ENCODE results near the gene CISD3.

CISD3 gene

DNA sequence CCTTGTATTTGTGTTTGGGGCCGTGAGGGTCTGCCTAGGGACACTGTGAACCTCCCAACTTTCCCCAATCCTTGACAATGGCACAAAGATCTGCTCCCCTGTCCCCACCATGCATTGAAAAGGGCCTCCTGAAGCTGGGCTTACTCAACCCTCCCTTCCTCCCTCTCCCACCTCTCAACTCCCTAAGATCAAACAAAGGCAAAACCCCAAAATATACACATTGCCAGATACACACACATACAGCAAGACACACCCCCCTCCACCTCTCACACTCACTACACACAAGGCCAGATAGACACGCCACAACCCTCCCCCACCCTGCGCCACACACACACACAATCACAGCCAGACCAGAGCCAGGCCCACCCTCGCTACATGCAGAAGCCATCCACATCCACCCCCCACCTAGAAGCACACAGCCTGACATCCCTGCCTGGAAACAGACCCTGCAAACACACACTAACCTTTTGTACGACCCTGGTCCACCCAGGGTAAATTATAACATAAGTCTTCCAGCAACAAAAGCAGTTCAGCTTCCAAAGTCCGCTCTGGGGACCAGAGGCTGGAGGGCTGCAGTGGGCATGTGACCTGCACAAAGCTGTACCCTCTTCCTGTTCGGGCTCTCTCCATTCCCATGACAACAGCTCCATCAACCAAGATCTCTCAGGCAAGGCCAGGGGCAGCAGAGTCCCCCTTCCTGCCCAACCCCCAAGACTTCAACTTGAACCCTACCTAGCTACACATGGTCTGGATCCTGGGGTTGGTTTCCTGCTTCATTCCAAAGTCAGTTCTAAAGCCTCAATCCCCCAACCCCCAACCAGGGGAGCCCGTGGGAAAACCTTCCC, 16.1 kb downstream of the CISD3 start:
- peak; percentile 51 for DNase-seq

DNA sequence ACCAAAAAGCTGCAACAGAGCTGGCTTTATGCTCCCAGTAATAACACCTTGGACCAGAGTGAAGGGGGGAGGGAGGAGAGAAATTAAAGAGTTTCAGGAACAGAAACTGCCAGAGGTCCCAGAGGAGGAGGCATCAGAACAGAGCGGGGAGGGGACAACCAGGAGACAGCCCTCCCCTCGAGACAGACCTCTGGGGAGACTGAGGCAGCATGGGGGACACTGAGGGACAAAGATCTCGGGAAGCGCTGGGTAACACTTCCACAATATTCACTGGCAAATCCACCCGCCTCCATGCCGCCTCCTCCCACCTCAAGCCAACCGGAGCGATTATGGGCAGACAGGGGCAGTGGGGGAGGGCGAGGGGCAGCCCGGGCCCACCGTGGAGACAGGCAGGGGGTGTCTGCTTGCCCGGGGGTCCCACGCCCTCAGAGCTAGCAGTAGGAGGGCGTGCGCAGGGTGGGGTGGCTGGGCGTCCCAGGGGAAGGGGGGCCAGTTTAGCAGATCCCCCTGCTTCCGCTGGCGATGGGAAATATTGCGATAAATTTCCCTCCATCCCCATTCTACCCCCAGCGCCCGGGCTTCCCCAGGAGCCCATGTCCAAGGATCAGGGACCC, 16.8 kb downstream of the CISD3 start:
- no peak for DNase-seq

DNA sequence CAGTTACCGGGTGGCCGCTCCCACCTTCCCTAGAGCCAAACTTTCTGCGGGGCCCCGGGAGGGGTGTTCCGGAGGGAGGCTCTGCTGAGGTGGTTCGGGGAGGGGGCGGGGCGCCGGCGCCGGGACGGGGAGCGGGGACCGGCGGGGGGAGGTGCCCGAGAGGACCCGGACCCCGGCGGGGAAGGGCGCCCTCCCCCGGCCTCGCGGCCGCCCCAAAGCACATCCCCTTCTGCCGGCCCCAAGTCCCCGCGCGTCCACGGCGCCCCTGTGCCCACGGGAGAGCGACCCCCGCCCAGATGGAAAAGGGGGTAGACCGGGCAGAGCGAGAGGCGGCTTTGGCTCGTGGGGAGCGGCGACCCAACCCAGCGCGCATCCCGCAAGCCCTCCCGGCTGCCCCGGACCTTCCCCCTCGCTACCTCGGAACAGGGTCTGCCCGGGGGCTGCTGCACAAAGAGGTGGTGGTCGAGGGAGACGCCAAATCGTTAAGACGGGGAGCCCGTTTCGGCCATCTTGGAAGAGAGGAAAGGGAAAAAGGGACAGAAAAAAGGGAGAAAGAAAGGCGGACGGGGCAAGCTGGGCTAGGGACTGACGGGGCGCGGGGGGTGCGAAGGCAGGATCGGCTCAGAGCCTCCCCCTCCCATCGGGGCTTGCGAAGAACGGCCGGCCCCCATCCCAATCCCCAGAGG, 17.5 kb downstream of the CISD3 start:
- peak; percentile 82 for DNase-seq

DNA sequence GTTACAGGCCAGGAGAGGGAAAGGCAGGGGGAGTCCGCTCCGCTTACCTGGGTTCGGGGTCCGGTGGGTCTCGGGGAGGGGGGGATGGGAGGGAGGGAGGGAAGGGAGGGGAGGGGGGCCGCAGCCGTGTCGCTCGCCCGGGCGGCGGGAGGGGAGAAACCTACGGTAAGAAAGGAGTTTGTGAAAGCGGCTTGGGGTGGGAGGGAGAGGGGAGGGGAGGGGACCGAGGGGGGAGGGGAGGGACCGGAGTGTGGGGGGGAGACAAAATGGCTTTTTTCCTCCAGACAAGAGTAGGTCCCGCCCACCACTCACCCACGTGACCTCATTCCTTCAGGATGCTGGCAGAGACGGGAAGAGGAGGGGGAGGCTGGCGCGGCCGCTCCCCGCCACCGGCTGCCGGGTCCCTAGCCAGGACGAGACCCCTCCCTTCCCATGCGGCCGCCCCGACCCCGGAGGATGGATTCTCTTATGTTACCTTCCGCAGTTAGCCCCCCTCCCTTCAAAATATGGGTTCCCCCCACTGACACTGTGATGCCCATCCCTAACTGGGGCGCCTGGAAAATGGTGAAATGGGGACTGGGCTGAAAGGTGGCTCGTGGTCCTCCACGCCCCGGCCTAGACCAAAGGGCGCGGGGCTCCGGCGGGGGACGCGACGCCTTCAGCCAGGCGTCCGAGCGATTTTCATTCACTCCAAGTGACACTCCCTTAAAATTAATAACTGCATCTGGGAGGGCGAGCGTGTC, 18.2 kb downstream of the CISD3 start, which contains the start of gene PCGF2:
PCGF2 (minus strand) TSS at position 188 of the 743 bp plus-strand sequence. CDS start 7,934 bp downstream, outside the sequence.
- DNase-seq: peak; percentile 89

DNA sequence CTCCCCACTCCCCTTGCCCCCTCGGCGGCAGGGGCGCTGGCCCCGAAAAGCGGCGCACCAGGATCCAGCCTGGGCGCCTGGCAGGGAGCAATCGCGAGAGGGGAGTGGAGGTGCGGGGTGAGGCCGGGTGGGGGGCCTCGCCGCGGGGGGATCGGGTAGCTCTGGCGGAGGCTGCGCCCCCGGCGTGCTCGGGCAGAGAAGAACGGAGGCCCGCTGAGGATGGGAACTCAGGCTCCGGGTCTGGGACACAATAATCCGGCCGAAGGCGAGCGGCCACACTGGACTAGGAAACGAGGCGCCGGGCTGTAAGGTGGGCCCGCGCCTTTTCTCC, 18.7 kb downstream of the CISD3 start:
- no peak for DNase-seq

DNA sequence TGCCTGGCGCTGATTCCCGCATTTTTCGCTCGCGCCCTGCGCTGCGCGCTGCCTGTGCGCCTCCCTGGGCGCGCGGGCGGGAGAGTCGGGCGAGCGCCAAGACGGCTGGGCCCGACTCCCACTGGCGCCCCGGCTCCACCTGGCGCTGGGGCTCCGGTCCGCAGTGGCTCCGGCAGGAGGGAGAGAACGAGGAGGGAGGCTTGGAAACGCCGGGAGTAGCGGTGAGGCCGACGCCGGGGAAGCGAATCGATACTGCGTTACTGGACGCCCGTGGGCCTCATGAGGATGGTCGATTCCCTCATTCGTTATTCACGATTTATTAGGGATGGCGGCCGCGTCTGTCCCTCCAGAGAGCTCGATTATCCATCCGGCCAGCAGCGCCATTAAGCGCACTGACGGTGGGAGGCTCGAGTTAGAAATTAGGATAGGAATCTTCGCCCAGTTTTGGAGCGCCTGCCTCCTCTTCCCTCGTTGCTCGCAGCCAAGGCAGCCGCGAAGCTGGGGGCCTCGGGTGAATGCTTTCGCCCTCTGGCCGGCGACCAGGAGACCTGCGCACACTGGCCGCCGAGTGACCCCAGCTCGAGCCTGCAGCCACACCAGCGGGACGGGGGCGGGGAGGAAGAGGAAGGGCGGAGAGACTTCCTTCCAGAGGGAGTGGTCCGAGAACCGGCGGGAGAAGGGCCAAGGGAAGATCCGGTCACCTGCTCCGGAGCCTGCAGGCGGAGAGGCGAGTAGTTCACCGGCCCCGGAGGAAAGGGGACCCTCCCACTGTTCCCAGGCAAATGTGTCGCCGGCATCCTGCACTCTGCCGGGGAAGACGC, 19.3 kb downstream of the CISD3 start:
- peak; percentile 90 for DNase-seq

DNA sequence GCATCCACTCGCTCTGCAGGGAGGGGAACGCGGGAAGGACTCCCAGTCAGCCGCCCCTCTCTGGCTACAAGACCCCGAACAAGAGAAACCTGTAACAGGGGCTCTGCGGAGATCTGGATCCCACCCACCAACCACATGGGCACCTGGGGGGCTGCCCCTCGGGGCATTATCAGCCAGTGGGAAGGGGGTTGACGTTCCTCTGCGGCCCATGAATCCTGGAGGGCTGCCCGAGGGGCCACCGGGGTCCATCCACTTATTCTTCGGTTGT, 19.8 kb downstream of the CISD3 start:
- DNase-seq: no peak

DNA sequence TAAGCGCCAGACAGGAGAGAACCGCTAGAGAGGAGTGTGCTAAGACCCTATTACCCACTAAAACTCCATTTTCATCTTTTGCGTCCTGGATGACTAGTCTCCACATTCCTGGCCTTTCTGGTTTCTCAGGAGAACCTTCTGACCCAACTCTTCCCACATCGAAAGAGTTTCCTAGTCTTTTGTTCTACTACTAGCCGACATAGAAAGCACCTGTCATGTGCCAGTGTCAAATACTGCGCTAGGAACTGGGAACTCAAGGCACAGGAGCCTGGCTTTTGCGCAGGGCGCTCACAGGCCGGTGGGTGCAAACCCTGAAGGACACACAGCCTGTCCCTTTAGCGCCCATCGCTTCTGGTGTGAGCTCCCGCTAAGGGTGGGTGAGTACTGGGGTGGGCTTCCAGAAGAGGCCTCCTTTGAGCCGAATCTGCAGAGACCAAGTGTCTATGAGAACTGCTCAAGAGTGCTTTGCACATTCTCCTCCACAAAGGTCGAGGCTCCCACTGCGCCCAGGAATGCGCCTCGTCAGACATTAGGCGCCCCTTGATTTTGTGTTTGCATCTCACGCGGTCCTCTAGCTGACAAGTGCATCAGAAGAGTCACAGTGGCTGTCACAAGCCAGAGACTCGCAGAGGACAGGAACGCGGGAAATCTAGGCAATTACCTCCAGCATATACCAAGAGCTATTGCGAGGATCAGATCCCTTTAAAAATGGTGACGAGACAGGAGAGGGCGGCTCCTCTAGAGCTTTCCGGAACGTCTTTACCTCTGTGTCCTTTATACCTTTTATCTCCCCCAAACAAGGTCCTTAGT, 20.4 kb downstream of the CISD3 start:
- peak; percentile 57 for DNase-seq

DNA sequence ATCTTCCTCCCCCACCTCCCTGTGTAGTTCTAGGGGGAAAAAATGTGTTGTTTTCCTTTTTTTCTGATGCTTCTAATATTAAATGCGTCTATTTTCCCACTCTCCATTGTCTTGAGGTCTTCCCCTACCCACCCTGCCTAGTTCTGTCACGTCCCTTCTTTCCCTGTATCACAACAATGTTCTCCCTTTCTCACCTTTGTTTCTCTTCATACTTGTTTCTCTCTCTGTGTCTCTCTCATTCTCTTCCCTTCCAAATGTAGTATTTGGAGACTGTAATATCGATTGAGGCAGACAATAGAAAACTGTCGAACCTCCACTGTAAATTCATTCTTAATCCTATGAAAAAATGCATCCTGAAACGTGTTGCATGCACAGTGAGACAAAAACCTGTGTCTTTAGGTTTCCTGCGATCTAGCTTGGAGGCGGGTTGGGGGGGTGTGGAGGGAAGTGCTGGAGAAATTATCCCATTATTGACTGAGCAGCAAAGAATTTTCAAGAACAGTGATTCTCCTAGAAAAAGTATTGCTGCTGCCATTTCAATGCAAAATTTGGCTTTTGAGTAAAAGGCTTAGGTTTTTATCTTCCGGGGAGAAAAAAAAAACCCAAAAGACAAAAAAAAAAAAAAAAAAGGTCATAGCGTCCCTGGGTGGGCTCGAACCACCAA, 21.1 kb downstream of the CISD3 start:
- DNase-seq: no peak

DNA sequence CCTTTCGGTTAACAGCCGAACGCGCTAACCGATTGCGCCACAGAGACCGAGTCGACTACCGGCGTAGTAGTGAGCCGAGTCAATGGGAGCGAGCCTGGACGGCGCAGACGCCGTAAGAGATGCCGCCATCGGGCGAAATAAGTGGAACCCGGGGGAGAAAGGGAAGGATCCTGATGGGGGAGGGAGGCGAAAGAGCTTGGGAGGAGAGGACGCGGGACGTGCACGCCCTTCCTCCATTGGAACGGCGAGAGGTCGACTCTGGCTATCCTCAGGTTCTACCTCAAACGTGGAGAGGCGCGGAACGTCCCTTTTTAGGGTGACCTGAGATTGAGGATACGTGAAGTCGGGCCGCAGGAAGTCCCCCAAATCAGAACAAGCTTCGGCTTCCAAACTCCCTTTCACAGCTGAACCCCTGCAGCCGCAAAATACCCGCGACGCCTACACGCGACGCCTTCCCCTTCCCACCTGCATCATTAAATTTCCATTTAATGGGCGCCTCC, 21.7 kb downstream of the CISD3 start:
- peak; percentile 93 for DNase-seq

DNA sequence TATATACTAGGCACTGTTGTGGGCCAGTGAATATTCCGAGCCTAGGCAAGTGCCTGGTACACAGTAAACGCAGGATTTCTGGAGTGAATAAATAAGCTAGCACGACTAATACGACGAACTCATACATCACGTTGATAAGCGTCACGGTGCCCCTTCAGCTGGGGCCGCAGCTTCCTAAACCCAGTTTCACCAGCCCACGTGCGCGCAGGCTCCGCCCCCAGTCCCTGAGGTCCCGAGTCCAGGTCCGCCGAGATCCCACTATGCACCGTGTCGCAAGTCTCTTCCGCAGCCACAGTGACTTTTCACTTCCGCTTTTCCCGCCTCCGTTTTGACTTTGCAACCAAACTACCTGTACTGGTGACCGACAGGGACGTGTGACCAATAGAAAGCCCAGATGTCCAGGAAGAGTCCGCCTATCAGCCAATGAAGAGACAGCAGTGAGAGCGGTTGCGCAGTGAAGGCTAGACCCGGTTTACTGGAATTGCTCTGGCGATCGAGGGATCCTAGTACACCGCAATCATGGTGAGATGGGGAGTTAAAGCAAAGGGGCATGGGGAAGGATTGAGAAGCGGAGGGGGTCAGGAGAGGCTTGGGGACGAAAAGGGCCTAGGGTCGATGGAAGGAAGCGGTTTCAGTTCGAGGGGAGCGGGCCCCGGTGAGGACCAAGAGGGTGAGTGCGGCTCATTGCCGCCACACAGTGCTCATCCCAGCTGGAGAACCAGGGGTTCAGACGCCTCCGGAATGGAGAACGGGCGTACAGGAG, 22.3 kb downstream of the CISD3 start, which contains the start of gene PSMB3:
PSMB3 (plus strand) TSS at position 434 of the 763 bp plus-strand sequence; CDS start at position 520, 86 bp downstream.
- peak; percentile 96 for DNase-seq

DNA sequence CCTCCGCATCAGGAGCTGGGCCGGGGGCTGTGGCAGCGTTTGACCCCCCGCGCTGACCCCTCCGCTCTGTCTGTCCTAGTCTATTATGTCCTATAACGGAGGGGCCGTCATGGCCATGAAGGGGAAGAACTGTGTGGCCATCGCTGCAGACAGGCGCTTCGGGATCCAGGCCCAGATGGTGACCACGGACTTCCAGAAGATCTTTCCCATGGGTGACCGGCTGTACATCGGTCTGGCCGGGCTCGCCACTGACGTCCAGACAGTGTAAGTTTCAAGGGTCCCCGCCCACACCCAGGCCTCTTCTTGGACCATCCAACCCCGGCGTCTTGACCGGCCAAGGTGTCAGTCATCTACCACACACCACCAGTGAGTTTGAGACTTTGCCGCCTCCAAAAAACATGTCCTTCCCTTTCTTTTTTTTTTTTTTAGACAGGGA, 22.9 kb downstream of the CISD3 start:
- no peak for DNase-seq

DNA sequence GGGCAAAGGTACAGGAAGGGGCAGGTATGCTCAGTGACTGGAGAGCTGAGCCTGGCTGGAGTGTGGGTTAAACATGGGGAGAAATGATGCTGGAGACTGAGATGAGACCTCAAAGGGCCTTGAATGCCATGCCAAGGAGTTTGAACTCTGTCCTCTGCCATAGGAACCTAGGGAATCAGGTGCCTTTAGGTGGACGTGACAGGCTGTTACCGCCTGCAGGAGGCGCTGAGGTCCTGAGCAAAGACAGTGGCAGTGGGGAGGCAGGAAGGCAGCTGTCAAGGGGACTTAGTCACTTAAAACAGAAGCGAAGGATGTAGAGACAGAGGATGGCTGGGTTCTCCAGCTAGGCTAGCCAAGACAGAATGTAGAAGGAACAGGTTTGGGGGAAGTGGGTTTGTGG, 31.5 kb downstream of the CISD3 start:
- no peak for DNase-seq

DNA sequence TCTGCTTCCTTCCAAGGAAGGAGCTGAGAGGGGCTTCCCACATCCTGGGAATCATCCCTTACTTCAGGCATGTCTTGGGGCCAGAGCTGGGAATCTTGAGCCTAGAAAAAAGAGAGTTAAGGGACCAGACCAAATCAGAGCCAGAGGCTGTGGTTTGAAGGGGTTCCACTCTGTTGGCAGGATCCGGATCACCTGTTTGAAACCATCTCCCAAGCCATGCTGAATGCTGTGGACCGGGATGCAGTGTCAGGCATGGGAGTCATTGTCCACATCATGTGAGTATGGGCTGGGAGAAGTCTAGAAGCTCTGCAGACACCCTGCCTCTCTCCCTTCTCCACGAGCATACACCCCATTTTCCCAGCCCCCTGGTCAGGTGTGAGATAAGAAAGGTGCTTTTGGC, 32.1 kb downstream of the CISD3 start:
- DNase-seq: no peak

DNA sequence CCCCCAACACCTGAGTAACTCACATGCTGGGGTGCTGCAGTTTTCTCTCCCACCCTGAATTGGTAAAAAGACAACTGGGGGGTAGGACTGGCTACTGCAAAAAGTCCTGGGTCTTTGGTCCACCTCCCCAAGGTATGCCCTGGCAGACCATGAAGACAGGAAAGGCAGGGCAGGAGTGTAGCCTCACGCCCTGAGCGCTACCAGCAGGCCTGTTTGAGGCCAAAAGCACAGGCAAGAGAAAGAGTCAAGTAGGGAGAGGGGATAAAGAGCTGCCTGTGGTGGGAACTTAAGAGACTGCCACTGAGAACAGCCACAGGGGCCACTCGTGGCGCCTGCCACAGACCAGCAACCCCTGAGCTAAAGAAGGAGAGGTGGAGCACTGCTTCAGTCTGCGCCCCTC, 36.2 kb downstream of the CISD3 start:
- no peak for DNase-seq

DNA sequence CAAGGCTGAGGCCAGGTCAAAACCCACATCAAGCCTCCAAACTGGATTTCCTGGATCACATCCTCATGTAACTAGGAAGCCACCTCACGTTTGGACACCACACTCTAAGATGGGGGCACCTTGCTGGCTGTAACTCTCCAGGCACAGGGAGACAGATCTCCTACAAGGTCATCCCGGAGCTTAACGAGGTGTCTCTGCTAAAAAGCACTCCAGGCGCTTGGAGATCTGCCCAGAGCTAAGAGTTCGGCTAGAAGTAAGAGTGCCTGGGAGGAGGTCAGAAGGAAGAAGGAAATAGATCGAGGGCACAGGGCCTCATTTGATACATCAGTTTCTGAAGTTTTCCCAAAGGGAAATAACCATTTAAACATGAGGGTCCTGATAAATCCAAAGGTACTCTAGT, 38.3 kb downstream of the CISD3 start:
- DNase-seq: no peak

DNA sequence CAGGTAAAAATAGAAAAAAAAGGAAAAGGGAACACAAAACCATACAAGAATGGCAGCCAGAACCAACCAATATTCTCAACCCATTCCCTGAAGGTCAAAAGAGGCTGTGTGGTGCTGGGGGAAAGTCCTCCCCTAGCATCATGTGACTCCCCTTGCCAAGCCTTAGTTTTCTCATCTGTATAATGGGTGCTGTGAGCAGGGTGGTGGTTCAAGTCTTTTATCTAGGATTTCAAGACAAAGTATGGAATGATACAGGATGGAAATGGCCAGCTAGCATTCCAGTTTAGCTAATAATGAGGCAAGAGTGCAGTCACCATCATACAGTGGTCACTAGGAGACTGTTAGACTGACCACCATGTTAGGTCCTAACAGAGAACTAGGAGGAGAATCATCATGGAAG, 43.1 kb downstream of the CISD3 start:
- DNase-seq: no peak

DNA sequence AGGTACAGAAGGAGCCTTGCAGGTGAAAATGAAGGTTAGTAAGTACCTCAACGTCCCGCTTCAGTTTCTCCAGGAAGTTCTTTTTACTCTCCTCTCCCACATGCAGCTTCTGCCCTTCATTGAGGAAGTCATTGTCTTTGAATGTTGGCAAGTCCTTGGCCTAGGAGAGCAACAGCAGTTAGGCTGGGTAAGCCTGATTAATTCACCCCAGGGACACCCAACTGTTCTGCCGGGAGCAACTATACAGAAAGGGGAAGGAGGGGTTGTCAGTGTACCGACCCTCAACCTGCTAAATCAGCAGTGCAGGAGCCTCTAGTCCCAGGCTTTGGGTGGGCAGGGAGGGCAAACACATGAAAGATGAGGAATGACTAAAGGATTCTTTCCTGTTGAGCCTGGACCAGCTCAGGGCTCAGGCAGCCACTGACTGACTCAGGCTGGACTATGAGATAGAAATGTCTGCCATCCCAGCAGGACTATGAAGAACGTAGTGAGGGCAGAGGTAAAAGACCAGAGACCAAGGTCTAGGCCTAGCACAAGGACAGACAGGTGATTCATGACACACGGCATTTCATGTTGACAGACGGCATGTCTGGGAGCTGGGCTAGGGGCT, 47.6 kb downstream of the CISD3 start:
- DNase-seq: no peak

DNA sequence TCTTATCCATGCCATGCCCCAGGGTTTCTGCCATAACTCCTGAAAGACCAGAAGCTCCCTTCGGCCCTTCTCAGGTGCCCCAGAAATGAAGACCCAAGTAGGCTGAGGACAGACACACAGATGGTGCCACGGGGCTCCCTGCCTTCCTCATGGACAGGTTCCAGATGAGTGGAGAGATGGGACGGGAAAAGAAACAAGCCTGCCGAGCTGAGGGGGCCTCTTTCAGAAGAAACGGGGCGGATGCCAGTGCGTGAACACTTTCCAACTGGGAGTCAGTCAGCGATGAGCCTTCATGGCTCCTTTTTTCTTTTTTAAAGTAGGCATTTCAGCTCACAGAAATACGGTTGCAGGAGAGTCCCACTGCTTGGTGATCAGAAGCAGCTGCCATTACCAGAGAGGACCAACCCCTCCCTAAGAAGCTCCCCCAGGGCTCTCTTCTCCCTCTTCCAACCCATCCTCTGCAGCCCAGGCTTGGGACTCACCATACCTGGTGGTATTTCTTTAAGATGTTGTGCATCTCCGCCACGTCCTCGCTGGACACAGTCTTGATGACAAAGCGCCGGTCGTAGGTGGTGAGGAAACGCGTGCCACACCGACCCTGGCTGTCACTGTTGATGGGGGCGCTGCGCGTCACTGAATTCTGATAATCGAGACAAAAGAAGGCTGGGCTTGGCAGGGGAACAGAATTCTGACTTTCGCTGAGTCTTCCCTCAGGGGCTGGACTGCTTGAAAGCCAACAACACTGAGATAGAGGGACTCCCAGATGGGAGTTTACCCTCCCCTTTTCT, 50.0 kb downstream of the CISD3 start:
- no peak for DNase-seq
